PFSK-1 (cell line): Measurements from ENCODE around the gene EYA3. TPM values are rescaled to one million over a fixed set of nuclear protein-coding genes. Genes with fewer than 3 reads are reported as not detected.

Experiments used
- FOXP2 ChIP-seq: optimal IDR thresholded peaks from 2 replicates; pipeline ENCODE3; 2011; ENCODE audit warnings: borderline replicate concordance, control low read depth, inconsistent platforms; ENCODE audit not compliant: insufficient read depth; ENCODE audit errors: extremely low read length, extremely low read depth
- POLR2AphosphoS5 ChIP-seq: IDR thresholded peaks from 2 replicates; pipeline ENCODE4 v1.6.1; 2012; ENCODE audit warnings: low read depth, mild to moderate bottlenecking, control low read depth, low read length, moderate library complexity
- REST ChIP-seq, 2 experiments: IDR thresholded peaks; 2 replicates each; pipeline versions ENCODE4 v1.6.1 to v1.8.0; 2011 to 2012; ENCODE audit warnings: low read depth in 2 of 2, low read length in 2 of 2, control low read depth in 1 of 2, inconsistent platforms in 1 of 2, mild to moderate bottlenecking in 1 of 2, moderate library complexity in 1 of 2; ENCODE audit not compliant: insufficient read depth in 1 of 2
- SIN3A ChIP-seq: IDR thresholded peaks from 2 replicates; pipeline ENCODE4 v1.6.1; 2012; ENCODE audit warnings: mild to moderate bottlenecking, low read length, moderate library complexity, borderline replicate concordance; ENCODE audit not compliant: insufficient read depth
- TAF1 ChIP-seq: IDR thresholded peaks from 2 replicates; pipeline ENCODE4 v1.6.1; 2012; ENCODE audit warnings: low read length, control low read depth, borderline replicate concordance; ENCODE audit not compliant: insufficient read depth
- polyA plus RNA-seq: library from polyadenylated mRNA; unstranded; fragments of >200 nt; gene quantifications from one replicate; pipeline ENCODE4 v1.2.1, GENCODE V29; 2012; ENCODE audit warnings: low read depth, missing spikeins; ENCODE audit not compliant: insufficient read length

The EYA3 gene
- polyA plus RNA-seq = 4.5 TPM

- TF ChIP-seq REST (IDR thresholded peaks at IDR 0.05; ENCODE audit: insufficient read depth in 1 of 2, low read depth in 2 of 2, low read length in 2 of 2) (peak in 1 of 2 experiments; percentile 21; a peak in 1 of 4 replicates), TAF1 (peak; percentile 90), POLR2AphosphoS5 (peak; percentile 95), SIN3A (0 out of 2 replicates have a peak, but pooled peaks have one; percentile 46), FOXP2 (no peak)
Observed at GRCh38 chr1:28088168-28088961, at the start of gene EYA3. TSS of gene EYA3 (minus strand) at chr1:28088610. CDS start at chr1:28058026, 30,584 bp downstream.

GRCh38 chr1:28136922-28137613, 48.7 kb upstream of the EYA3 start:
- TF ChIP-seq TAF1 (no peak), SIN3A (no peak), FOXP2 (no peak), REST (IDR thresholded peaks at IDR 0.05; ENCODE audit: insufficient read depth in 1 of 2, low read depth in 2 of 2, low read length in 2 of 2) (no peak), POLR2AphosphoS5 (no peak)

- TF ChIP-seq FOXP2 (no peak), TAF1 (no peak), SIN3A (no peak), REST (IDR thresholded peaks at IDR 0.05; ENCODE audit: insufficient read depth in 1 of 2, low read depth in 2 of 2, low read length in 2 of 2) (no peak), POLR2AphosphoS5 (no peak)
Observed at GRCh38 chr1:28136169-28136921, 47.9 kb upstream of the EYA3 start.

- no peak for TF ChIP-seq TAF1
Observed at GRCh38 chr1:28135371-28136168, 47.2 kb upstream of the EYA3 start.

GRCh38 chr1:28134651-28135207, 46.3 kb upstream of the EYA3 start:
- TF ChIP-seq REST (IDR thresholded peaks at IDR 0.05; ENCODE audit: insufficient read depth in 1 of 2, low read depth in 2 of 2, low read length in 2 of 2) (no peak), POLR2AphosphoS5 (no peak), FOXP2 (no peak), TAF1 (no peak), SIN3A (no peak)
